ENCODE results near the gene COPS6. TPM values are rescaled to one million over a fixed set of nuclear protein-coding genes. Genes with fewer than 3 reads are reported as not detected.

Gene COPS6
- total and polyA plus RNA-seq, 4 donors: 28.7 to 63.2 (median 46.8) TPM

DNA sequence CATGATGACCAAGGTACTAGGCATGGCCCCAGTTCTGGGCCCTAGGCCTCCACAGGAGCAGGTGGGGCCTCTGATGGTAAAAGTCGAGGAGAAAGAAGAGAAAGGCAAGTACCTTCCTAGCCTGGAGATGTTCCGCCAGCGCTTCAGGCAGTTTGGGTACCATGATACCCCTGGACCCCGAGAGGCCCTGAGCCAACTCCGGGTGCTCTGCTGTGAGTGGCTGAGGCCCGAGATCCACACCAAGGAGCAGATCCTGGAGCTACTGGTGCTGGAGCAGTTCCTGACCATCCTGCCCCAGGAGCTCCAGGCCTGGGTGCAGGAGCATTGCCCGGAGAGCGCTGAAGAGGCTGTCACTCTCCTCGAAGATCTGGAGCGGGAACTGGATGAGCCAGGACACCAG lies 31.8 kb upstream of the COPS6 start (continued):
- TF ChIP-seq, protein P1, sequence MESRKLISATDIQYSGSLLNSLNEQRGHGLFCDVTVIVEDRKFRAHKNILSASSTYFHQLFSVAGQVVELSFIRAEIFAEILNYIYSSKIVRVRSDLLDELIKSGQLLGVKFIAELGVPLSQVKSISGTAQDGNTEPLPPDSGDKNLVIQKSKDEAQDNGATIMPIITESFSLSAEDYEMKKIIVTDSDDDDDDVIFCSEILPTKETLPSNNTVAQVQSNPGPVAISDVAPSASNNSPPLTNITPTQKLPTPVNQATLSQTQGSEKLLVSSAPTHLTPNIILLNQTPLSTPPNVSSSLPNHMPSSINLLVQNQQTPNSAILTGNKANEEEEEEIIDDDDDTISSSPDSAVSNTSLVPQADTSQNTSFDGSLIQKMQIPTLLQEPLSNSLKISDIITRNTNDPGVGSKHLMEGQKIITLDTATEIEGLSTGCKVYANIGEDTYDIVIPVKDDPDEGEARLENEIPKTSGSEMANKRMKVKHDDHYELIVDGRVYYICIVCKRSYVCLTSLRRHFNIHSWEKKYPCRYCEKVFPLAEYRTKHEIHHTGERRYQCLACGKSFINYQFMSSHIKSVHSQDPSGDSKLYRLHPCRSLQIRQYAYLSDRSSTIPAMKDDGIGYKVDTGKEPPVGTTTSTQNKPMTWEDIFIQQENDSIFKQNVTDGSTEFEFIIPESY (IDR thresholded peaks at IDR 0.05): no peak

DNA sequence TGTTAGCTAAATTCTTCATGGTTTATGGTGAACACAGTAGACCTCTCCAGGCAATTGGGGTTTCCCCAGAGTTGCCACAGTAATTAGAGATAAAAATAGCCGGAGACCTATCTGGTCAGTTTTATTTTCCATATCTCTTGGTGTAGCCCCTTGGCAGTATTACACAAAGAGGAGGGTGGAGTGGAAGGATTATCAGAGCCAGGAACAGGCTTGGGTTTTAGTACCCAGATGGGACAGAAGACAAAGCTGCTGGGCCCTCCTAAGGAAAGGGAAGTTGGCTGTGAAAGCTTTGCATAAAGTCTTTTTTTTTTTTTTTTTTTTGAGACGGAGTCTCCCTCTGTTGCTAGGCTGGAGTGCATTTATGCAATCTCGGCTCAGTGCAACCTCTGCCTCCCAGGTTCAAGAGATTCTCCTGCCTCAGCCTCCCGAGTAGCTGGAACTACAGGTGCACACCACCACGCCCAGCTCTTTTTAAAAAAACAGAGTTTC lies 29.5 kb upstream of the COPS6 start:
- TF ChIP-seq NR2F2 (IDR thresholded peaks at IDR 0.05) (no peak), FOXA1 (IDR thresholded peaks at IDR 0.05) (no peak), RXRA (IDR thresholded peaks at IDR 0.05) (no peak), HNF4A (conservative IDR thresholded peaks at IDR 0.05) (no peak)
- TF ChIP-seq, protein P2, sequence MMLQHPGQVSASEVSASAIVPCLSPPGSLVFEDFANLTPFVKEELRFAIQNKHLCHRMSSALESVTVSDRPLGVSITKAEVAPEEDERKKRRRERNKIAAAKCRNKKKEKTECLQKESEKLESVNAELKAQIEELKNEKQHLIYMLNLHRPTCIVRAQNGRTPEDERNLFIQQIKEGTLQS (IDR thresholded peaks at IDR 0.05): no peak
- DNase-seq (ENCODE audit: low spot score): no peak
- no peaks in the 10 kb centered on the region for H3K9me3 ChIP-seq (ENCODE audit: control insufficient read depth in 4 of 4, low read length in 3 of 4)
- 79% methylated on average over 5 of the region's 5 CpGs for WGBS
- no peak overlapping the region for H3K9ac ChIP-seq (ENCODE audit: low read depth in 1 of 2, low read length in 2 of 2)
- H3K36me3 ChIP-seq (ENCODE audit: control insufficient read depth in 4 of 4, insufficient read depth in 3 of 4, low read depth in 1 of 4, low read length in 3 of 4): peaks cover 3 to 42% (median 32%) of the 10 kb centered on the region in 4 donors
- no peaks in the 10 kb centered on the region for H3K27me3 ChIP-seq (ENCODE audit: control insufficient read depth in 4 of 4, insufficient read depth in 4 of 4, low read length in 3 of 4)
- H3K4me1 ChIP-seq (ENCODE audit: control insufficient read depth in 4 of 4, insufficient read depth in 4 of 4, low read length in 3 of 4): peaks cover 0 to 3% (median 0%) of the 10 kb centered on the region in 4 donors
- H3K4me3 ChIP-seq (ENCODE audit: low read depth in 1 of 3, low read length in 3 of 3): no peak overlapping the region
- H3K27ac ChIP-seq (ENCODE audit: low read depth in 1 of 2, low read length in 2 of 2): no peak overlapping the region

DNA sequence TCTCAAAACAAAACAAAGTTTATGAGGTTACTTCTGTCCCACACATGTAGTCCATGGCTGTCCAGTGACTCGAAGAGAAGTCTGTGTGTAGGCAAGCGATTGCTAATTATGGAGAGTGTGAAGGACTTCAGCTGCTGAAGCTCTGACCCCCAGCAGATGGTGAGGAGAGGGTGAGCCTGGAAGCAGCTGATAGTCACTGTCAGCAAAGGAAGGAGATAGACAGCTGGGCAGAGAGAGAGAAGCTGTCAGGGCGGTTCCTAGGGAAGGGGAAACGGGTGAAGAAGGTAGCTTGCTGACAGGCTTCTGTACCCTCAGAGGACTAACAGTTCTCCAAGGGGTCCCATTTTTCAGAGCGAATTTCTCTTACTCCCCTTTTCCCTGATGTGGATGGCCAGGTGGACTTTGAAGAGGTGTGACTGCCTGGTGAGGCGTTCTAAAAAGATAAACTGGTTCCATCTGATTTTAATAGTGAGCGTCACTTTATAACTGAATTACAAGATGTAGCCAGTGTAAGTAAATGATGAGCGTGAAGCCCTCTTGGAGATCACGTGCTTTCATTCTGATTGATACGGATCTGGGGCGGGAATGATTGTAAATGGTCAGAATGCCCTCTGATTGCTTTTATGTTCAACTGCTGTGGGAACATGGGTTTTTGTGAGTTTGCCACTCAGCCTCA lies 27.1 kb upstream of the COPS6 start:
- Histone ChIP-seq H3K9me3 (ENCODE audit: control insufficient read depth in 4 of 4, low read length in 3 of 4) (no peaks in the 10 kb centered on the region), H3K4me1 (ENCODE audit: control insufficient read depth in 4 of 4, insufficient read depth in 4 of 4, low read length in 3 of 4) (peaks cover 2 to 22% (median 14%) of the 10 kb centered on the region in 4 donors), H3K4me3 (ENCODE audit: low read depth in 1 of 3, low read length in 3 of 3) (no peak overlapping the region), H3K36me3 (ENCODE audit: control insufficient read depth in 4 of 4, insufficient read depth in 3 of 4, low read depth in 1 of 4, low read length in 3 of 4) (peaks cover 3 to 46% (median 34%) of the 10 kb centered on the region in 4 donors), H3K27ac (ENCODE audit: low read depth in 1 of 2, low read length in 2 of 2) (no peak overlapping the region), H3K27me3 (ENCODE audit: control insufficient read depth in 4 of 4, insufficient read depth in 4 of 4, low read length in 3 of 4) (no peaks in the 10 kb centered on the region), H3K9ac (ENCODE audit: low read depth in 1 of 2, low read length in 2 of 2) (no peak overlapping the region)
- DNase-seq (ENCODE audit: low spot score): peak; percentile 69
- no peak for TF ChIP-seq HNF4G (IDR thresholded peaks at IDR 0.05)
- TF ChIP-seq TAF1 (conservative IDR thresholded peaks at IDR 0.05): no peak
- TF ChIP-seq RXRA (IDR thresholded peaks at IDR 0.05): no peak
- TF ChIP-seq, protein P3, sequence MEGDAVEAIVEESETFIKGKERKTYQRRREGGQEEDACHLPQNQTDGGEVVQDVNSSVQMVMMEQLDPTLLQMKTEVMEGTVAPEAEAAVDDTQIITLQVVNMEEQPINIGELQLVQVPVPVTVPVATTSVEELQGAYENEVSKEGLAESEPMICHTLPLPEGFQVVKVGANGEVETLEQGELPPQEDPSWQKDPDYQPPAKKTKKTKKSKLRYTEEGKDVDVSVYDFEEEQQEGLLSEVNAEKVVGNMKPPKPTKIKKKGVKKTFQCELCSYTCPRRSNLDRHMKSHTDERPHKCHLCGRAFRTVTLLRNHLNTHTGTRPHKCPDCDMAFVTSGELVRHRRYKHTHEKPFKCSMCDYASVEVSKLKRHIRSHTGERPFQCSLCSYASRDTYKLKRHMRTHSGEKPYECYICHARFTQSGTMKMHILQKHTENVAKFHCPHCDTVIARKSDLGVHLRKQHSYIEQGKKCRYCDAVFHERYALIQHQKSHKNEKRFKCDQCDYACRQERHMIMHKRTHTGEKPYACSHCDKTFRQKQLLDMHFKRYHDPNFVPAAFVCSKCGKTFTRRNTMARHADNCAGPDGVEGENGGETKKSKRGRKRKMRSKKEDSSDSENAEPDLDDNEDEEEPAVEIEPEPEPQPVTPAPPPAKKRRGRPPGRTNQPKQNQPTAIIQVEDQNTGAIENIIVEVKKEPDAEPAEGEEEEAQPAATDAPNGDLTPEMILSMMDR (IDR thresholded peaks at IDR 0.05; ENCODE audit: low read depth, low read length, missing input control): no peak
- TF ChIP-seq, protein P1 (IDR thresholded peaks at IDR 0.05): no peak
- TF ChIP-seq, protein P2 (IDR thresholded peaks at IDR 0.05): no peak
- TF ChIP-seq RAD21 (IDR thresholded peaks at IDR 0.05): no peak
- TF ChIP-seq, protein P4, sequence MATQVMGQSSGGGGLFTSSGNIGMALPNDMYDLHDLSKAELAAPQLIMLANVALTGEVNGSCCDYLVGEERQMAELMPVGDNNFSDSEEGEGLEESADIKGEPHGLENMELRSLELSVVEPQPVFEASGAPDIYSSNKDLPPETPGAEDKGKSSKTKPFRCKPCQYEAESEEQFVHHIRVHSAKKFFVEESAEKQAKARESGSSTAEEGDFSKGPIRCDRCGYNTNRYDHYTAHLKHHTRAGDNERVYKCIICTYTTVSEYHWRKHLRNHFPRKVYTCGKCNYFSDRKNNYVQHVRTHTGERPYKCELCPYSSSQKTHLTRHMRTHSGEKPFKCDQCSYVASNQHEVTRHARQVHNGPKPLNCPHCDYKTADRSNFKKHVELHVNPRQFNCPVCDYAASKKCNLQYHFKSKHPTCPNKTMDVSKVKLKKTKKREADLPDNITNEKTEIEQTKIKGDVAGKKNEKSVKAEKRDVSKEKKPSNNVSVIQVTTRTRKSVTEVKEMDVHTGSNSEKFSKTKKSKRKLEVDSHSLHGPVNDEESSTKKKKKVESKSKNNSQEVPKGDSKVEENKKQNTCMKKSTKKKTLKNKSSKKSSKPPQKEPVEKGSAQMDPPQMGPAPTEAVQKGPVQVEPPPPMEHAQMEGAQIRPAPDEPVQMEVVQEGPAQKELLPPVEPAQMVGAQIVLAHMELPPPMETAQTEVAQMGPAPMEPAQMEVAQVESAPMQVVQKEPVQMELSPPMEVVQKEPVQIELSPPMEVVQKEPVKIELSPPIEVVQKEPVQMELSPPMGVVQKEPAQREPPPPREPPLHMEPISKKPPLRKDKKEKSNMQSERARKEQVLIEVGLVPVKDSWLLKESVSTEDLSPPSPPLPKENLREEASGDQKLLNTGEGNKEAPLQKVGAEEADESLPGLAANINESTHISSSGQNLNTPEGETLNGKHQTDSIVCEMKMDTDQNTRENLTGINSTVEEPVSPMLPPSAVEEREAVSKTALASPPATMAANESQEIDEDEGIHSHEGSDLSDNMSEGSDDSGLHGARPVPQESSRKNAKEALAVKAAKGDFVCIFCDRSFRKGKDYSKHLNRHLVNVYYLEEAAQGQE (IDR thresholded peaks at IDR 0.05): no peak
- no peak for TF ChIP-seq JUND (IDR thresholded peaks at IDR 0.05)
- no peak for TF ChIP-seq GABPA (IDR thresholded peaks at IDR 0.05 in 1 of 2, conservative IDR thresholded peaks at IDR 0.05 in 1 of 2)
- WGBS: 95% methylated on average over 11 of the region's 11 CpGs
